Endothelial cell of umbilical vein (primary cell): ENCODE measurements around the gene CD63.

ENCODE experiments used
- EZH2 ChIP-seq: IDR thresholded peaks from 2 replicates; pipeline ENCODE4 v1.6.1; 2012; ENCODE audit warnings: borderline replicate concordance, low read depth, mild to moderate bottlenecking, moderate library complexity, low read length, inconsistent platforms; ENCODE audit not compliant: severe bottlenecking
- FOS ChIP-seq: IDR thresholded peaks from 2 replicates; pipeline ENCODE4 v1.6.1; 2011; ENCODE audit warnings: mild to moderate bottlenecking, low read length, moderate library complexity, borderline replicate concordance; ENCODE audit not compliant: insufficient read depth
- GATA2 ChIP-seq: IDR thresholded peaks from 2 replicates; pipeline ENCODE4 v1.7.0; 2011; ENCODE audit warnings: low read depth, mild to moderate bottlenecking, moderate library complexity, mixed read lengths, low read length; ENCODE audit not compliant: insufficient read length, insufficient read depth
- JUN ChIP-seq: IDR thresholded peaks from 2 replicates; pipeline ENCODE4 v1.6.1; 2011; ENCODE audit warnings: borderline replicate concordance, low read depth; ENCODE audit not compliant: insufficient read length, insufficient read depth
- MYC ChIP-seq: IDR thresholded peaks from one replicate; pipeline ENCODE4 v1.6.1; 2011; ENCODE audit warnings: mild to moderate bottlenecking, low read depth, low read length
- POLR2A ChIP-seq: IDR thresholded peaks from 2 replicates; pipeline ENCODE4 v1.6.1; 2012; ENCODE audit warnings: low read depth, mild to moderate bottlenecking, control low read depth, low read length
- POLR2AphosphoS5 ChIP-seq: IDR thresholded peaks from 2 replicates; pipeline ENCODE4 v1.6.1; 2012; ENCODE audit warnings: low read depth, mild to moderate bottlenecking, control low read depth, low read length, moderate library complexity; ENCODE audit not compliant: insufficient read depth
- TF ChIP-seq, protein P1 (sequence below), 2 donors: IDR thresholded peaks; 1 replicate in 1 of 2; 2 replicates in 1 of 2; pipeline ENCODE4 v1.5.1; 2011; ENCODE audit warnings: low read length in 2 of 2, mild to moderate bottlenecking in 2 of 2, moderate library complexity in 2 of 2, control low read depth in 1 of 2, inconsistent platforms in 1 of 2, low read depth in 1 of 2; ENCODE audit not compliant: insufficient read depth in 1 of 2; ENCODE audit errors: extremely low read depth in 1 of 2

DNA sequence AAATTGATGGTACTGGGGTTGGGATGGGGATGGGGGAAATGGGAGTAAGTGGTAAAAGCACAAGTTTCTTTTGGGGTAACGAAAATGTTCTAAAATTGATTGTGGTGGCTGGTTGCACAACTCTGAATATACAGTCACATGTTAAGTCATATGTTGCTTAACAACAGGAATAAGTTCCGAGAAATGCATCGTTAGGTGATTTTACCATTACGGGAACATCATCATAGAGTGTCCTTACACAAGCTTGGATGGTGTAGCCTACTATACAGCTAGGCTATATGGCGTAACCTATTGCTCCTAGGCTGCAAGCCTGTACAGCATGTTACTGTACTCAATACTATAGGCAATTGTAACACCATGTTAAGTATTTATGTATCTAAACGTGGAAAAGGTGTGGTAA lies 52.1 kb downstream of the CD63 start:
- TF ChIP-seq POLR2A (no peak), EZH2 (no peak), JUN (no peak), POLR2AphosphoS5 (no peak), MYC (no peak), GATA2 (no peak), FOS (no peak)
- TF ChIP-seq, protein P1, sequence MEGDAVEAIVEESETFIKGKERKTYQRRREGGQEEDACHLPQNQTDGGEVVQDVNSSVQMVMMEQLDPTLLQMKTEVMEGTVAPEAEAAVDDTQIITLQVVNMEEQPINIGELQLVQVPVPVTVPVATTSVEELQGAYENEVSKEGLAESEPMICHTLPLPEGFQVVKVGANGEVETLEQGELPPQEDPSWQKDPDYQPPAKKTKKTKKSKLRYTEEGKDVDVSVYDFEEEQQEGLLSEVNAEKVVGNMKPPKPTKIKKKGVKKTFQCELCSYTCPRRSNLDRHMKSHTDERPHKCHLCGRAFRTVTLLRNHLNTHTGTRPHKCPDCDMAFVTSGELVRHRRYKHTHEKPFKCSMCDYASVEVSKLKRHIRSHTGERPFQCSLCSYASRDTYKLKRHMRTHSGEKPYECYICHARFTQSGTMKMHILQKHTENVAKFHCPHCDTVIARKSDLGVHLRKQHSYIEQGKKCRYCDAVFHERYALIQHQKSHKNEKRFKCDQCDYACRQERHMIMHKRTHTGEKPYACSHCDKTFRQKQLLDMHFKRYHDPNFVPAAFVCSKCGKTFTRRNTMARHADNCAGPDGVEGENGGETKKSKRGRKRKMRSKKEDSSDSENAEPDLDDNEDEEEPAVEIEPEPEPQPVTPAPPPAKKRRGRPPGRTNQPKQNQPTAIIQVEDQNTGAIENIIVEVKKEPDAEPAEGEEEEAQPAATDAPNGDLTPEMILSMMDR (IDR thresholded peaks at IDR 0.05; ENCODE audit: extremely low read depth in 1 of 2, insufficient read depth in 1 of 2, low read depth in 1 of 2, low read length in 2 of 2), result no peak
